Heart right ventricle (tissue), 16 donors: ENCODE results near the gene IKZF3. TPM values are rescaled to one million over a fixed set of nuclear protein-coding genes. Genes with fewer than 3 reads are reported as not detected.

Experiments used
- ATAC-seq, 8 donors: fragments of 200-7000 bp; cut with Tn5 transposase; one replicate each; pipeline ENCODE4 v1.9.1; 2020; ENCODE audit warnings: mild to moderate bottlenecking in 8 of 8, moderate library complexity in 8 of 8, moderate number of reproducible peaks in 1 of 8
- DNase-seq, 2 donors: peaks; one replicate each; pipeline ENCODE4 v3.0.0-alpha.2; 2020
- H3K27ac ChIP-seq, 10 donors: fragments of 200-600 bp; sonication (generic) in 2 of 10; one replicate each; pipeline versions ENCODE4 v1.5.0 to v1.8.0; 2020 to 2022; ENCODE audit warnings: mild to moderate bottlenecking in 3 of 10
- H3K27me3 ChIP-seq, 7 donors: fragments of 200-600 bp; one replicate each; pipeline ENCODE4 v1.8.0; 2021 to 2022; ENCODE audit warnings: mild to moderate bottlenecking in 2 of 7
- H3K36me3 ChIP-seq, 9 donors: fragments of 200-600 bp; sonication (generic) in 1 of 9; one replicate each; pipeline versions ENCODE4 v1.5.0 to v1.8.0; 2020 to 2022; ENCODE audit warnings: mild to moderate bottlenecking in 2 of 9
- H3K4me1 ChIP-seq, 9 donors: fragments of 200-600 bp; sonication (generic) in 1 of 9; one replicate each; pipeline versions ENCODE4 v1.5.0 to v1.8.0; 2020 to 2022; ENCODE audit warnings: mild to moderate bottlenecking in 4 of 9
- H3K4me3 ChIP-seq, 10 donors: fragments of 200-600 bp; sonication (generic) in 2 of 10; one replicate each; pipeline versions ENCODE4 v1.5.0 to v1.8.0; 2020 to 2022; ENCODE audit warnings: mild to moderate bottlenecking in 7 of 10, moderate library complexity in 2 of 10
- H3K9me3 ChIP-seq, 11 donors: fragments of 200-600 bp in 10 of 11; sonication (generic) in 2 of 11; one replicate each; pipeline versions ENCODE4 v1.5.0 to v1.8.0; 2013 to 2022; ENCODE audit warnings: mild to moderate bottlenecking in 2 of 11, control low read depth in 1 of 11, moderate library complexity in 1 of 11
- CTCF ChIP-seq, 9 donors: fragments of 200-600 bp; sonication (generic) in 2 of 9; IDR thresholded peaks; one replicate each; pipeline versions ENCODE4 v1.5.0 to v1.8.0; 2021 to 2022; ENCODE audit warnings: antibody characterized with exemption in 9 of 9, mild to moderate bottlenecking in 5 of 9, moderate library complexity in 1 of 9
- WGBS, 2 donors: extraction: QIAGEN DNeasy Blood & Tissue Kit; methylation state at CpG; one replicate each; pipeline ENCODE4 v1.1.7; 2013; ENCODE audit warnings: inconsistent platforms in 1 of 2; 5-methylcytosine and 5-hydroxymethylcytosine counted together
- intact Hi-C, 10 donors: fragments of 100-400 bp; cut with DNase I; formaldehyde crosslinking; loops; one replicate each; pipeline versions ENCODE4 v1.11.1 to v1.14.2; 2022
- polyA plus RNA-seq, 2 donors: library from polyadenylated mRNA; stranded (reverse); fragments of 200-250 nt; gene quantifications; one replicate each; pipeline ENCODE4 v1.2.3, GENCODE V29; 2013
- total RNA-seq, 10 donors: library from RNA; stranded (reverse); fragmentation: NEBNext Ultra II Directional in 3 of 10; extraction: Animal tissue kit (Norgen Biotek cat#: 25700) in 3 of 10; gene quantifications; one replicate each; pipeline versions ENCODE4 v1.2.1 to v1.2.4, GENCODE V29; 2021 to 2023
- donor health status: Arrhythmogenic right ventricular cardiomyopathy.
- donor health status: ischemic (EF 13 %, LVEDD 7.1; RV severe dilation, severe dysfunction).
- donor health status: healthy with polysubstance abuse.
- donor health status: DM: no; HTN: yes; CAD: no.
- donor health status: DM: no; HTN: no; CAD: no.
- donor health status: ischemic (EF 25% LVEDD 6.9; RV normal size, moderate dysfunction).
- donor health status: ischemic (EF 25% LVEDD 5.7; RV mildly dilated, moderate dysfunction).
- donor health status: healthy.
- donor health status: DM: yes; HTN: yes; CAD: no.
- donor health status: Ischemic cardiomyopathy.
- donor health status: ischemic (EF 35%, LVEDD 5.7; RV mildly dilated, moderate dysfunction).
- donor health status: nonischemic (EF 11% LVEDD 7.7; RV severe dilation, severe dysfunction).
- donor health status: DM: yes; HTN: yes; CAD: no.
- donor health status: PGD.
- donor health status: ischemic (EF 29% LVEDD 5.4; RV normal size, mild dysfunction).
- donor health status: nonischemic (EF 23%, LVEDD 6.1; RV moderate dilation, normal function).

The IKZF3 gene
- total and polyA plus RNA-seq, 12 donors = 0.06 to 5.0 (median 0.26) TPM

GRCh38 chr17:39823407-39824054, 40.6 kb downstream of the IKZF3 start:
- no peak for ATAC-seq
- DNase-seq = no peak
- intact Hi-C loops = no loop called here
- H3K36me3 ChIP-seq = peaks cover 0 to 11% (median 0%) of the 10 kb centered on the region in 9 donors
- H3K9me3 ChIP-seq = peaks cover 0 to 26% (median 5%) of the 10 kb centered on the region in 11 donors
- no peak overlapping the region for H3K27ac ChIP-seq
- H3K4me1 ChIP-seq = peaks cover 0 to 10% (median 0%) of the 10 kb centered on the region in 9 donors
- WGBS, 2 donors = 90 to 96% methylated on average over 5 of the region's 5 CpGs
- no peak for TF ChIP-seq CTCF (IDR thresholded peaks at IDR 0.05)
- H3K27me3 ChIP-seq = peaks cover 0 to 34% (median 14%) of the 10 kb centered on the region in 7 donors
- no peak overlapping the region for H3K4me3 ChIP-seq

- no peak overlapping the region for H3K27ac ChIP-seq
- intact Hi-C loops = no loop called here
- peaks cover 0 to 26% (median 5%) of the 10 kb centered on the region in 11 donors for H3K9me3 ChIP-seq
- no peak for TF ChIP-seq CTCF (IDR thresholded peaks at IDR 0.05)
- H3K4me3 ChIP-seq = no peak overlapping the region
- WGBS, 2 donors = 86 to 89% methylated on average over 2 of the region's 2 CpGs
- ATAC-seq (no peak), DNase-seq (no peak)
- peaks cover 0 to 10% (median 0%) of the 10 kb centered on the region in 9 donors for H3K4me1 ChIP-seq
- peaks cover 0 to 26% (median 9%) of the 10 kb centered on the region in 7 donors for H3K27me3 ChIP-seq
- H3K36me3 ChIP-seq = peaks cover 0 to 11% (median 0%) of the 10 kb centered on the region in 9 donors
These were observed 42.1 kb downstream of the IKZF3 start for GRCh38 chr17:39822051-39822451.

- Histone ChIP-seq H3K27ac (no peak overlapping the region), H3K36me3 (peaks cover 0 to 8% (median 0%) of the 10 kb centered on the region in 9 donors), H3K4me1 (peaks cover 0 to 10% (median 0%) of the 10 kb centered on the region in 9 donors), H3K9me3 (peaks cover 0 to 26% (median 5%) of the 10 kb centered on the region in 11 donors), H3K4me3 (no peak overlapping the region), H3K27me3 (peaks cover 0 to 18% (median 7%) of the 10 kb centered on the region in 7 donors)
- intact Hi-C loops = no loop called here
- no peak for TF ChIP-seq CTCF (IDR thresholded peaks at IDR 0.05)
- DNase-seq (no peak), ATAC-seq (no peak)
- 92 to 94% methylated on average over 2 of the region's 2 CpGs for WGBS, 2 donors
These were observed 43.1 kb downstream of the IKZF3 start for GRCh38 chr17:39820987-39821386.

- no peak for ATAC-seq
- peaks cover 0 to 15% (median 4%) of the 10 kb centered on the region in 7 donors for H3K27me3 ChIP-seq
- 34 to 37% methylated on average over 4 of the region's 4 CpGs for WGBS, 2 donors
- TF ChIP-seq CTCF (IDR thresholded peaks at IDR 0.05) = no peak
- no peak overlapping the region for H3K4me3 ChIP-seq
- no peak overlapping the region for H3K27ac ChIP-seq
- no peak for DNase-seq
- intact Hi-C loops = no loop called here
- peaks cover 0 to 26% (median 5%) of the 10 kb centered on the region in 11 donors for H3K9me3 ChIP-seq
- H3K4me1 ChIP-seq = peaks cover 0 to 10% (median 0%) of the 10 kb centered on the region in 9 donors
- peaks cover 0 to 8% (median 0%) of the 10 kb centered on the region in 9 donors for H3K36me3 ChIP-seq
These were observed 43.6 kb downstream of the IKZF3 start for GRCh38 chr17:39820541-39820940.
